ENCODE data around the gene S100A9.

S100A9 gene

DNA sequence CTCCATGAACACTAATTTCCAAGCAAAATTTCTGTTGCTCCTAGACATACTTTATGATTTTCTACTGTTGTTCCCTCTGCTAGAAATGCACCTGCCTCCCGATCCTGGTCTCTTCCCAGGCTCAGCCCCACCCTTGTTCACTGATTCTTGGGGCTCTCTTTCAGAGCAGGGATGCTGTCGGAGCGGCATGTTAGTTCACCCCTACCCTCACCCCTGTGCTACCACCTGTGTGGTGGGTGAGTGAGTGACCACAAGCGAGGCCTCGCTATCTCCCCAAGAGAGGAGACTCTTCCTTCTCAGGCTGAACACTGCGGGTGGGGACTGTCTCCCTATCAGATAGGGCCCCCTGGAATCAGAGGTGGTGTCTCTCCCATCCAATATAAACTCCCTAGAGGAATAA lies 38.1 kb downstream of the S100A9 start:
- Histone ChIP-seq H3K9me3 (ENCODE audit: control insufficient read depth in 2 of 2, low read length in 2 of 2) (no peaks in the 10 kb centered on the region), H3K36me3 (ENCODE audit: control insufficient read depth in 2 of 2, insufficient read depth in 2 of 2, low read length in 2 of 2) (no peaks in the 10 kb centered on the region), H3K4me1 (ENCODE audit: control insufficient read depth in 2 of 2, insufficient read depth in 2 of 2, low read length in 2 of 2) (no peaks in the 10 kb centered on the region), H3K9ac (ENCODE audit: low read depth in 1 of 2, low read length in 2 of 2) (no peak overlapping the region), H3K27ac (ENCODE audit: low read depth in 2 of 2, low read length in 2 of 2) (no peak overlapping the region), H3K27me3 (ENCODE audit: control insufficient read depth in 2 of 2, insufficient read depth in 2 of 2, low read length in 2 of 2) (peaks cover 0 to 1% of the 10 kb centered on the region in 2 donors), H3K4me3 (ENCODE audit: low read length in 2 of 2) (no peak overlapping the region)

- Histone ChIP-seq H3K9me3 (ENCODE audit: control insufficient read depth in 2 of 2, low read length in 2 of 2) (no peaks in the 10 kb centered on the region), H3K4me3 (ENCODE audit: low read length in 2 of 2) (no peak overlapping the region), H3K9ac (ENCODE audit: low read depth in 1 of 2, low read length in 2 of 2) (no peak overlapping the region), H3K27ac (ENCODE audit: low read depth in 2 of 2, low read length in 2 of 2) (no peak overlapping the region), H3K4me1 (ENCODE audit: control insufficient read depth in 2 of 2, insufficient read depth in 2 of 2, low read length in 2 of 2) (no peaks in the 10 kb centered on the region), H3K36me3 (ENCODE audit: control insufficient read depth in 2 of 2, insufficient read depth in 2 of 2, low read length in 2 of 2) (no peaks in the 10 kb centered on the region), H3K27me3 (ENCODE audit: control insufficient read depth in 2 of 2, insufficient read depth in 2 of 2, low read length in 2 of 2) (peaks cover 0 to 1% of the 10 kb centered on the region in 2 donors)
Measured at GRCh38 chr1:153396461-153396860, 38.8 kb downstream of the S100A9 start.

DNA sequence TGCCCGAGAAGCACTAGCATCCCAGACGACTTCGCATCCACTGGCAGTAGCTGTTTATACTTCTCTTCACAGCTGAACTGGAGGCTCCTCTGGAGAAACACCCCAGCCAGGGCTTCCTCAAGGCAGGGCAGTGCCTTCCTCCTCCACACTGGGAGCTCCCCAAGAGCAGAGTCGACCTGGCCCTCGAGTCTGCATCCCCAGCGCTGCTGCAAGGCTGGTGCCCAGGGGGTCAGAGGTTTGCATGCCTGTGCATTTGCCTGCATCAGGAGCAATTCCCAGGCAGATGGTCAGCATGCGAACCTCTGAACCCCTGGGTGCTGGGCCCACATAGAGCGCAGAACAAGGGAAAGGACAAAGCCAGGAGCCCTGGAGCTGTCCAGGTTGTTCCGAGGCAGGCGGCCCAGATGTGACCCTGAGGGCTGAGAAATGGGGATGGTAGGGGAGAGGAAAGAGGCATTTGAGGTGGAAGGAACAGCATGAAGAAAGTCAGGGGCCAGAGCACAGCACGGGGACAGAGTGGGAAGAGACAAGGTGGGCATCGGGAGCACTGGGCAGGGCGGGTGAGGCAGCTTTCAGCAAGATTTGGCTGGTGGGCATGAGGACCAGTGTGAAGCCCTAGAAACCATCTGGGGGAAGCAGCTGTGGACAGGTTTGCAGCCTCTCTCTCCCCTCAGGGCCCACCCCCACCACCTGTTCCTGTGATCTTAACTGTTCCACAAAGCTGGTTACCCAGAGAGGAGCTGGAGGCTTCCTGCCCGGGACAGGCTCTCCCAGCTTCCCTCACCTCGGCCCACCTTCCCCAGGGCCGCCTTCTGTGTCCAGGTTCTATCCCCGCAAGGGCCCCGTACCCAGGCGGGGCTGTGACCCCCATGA lies 39.6 kb downstream of the S100A9 start:
- no peak overlapping the region for H3K9ac ChIP-seq (ENCODE audit: low read depth in 1 of 2, low read length in 2 of 2)
- H3K27ac ChIP-seq (ENCODE audit: low read depth in 2 of 2, low read length in 2 of 2): no peak overlapping the region
- peaks cover 0 to 1% of the 10 kb centered on the region in 2 donors for H3K27me3 ChIP-seq (ENCODE audit: control insufficient read depth in 2 of 2, insufficient read depth in 2 of 2, low read length in 2 of 2)
- H3K36me3 ChIP-seq (ENCODE audit: control insufficient read depth in 2 of 2, insufficient read depth in 2 of 2, low read length in 2 of 2): no peaks in the 10 kb centered on the region
- H3K4me1 ChIP-seq (ENCODE audit: control insufficient read depth in 2 of 2, insufficient read depth in 2 of 2, low read length in 2 of 2): no peaks in the 10 kb centered on the region
- no peak overlapping the region for H3K4me3 ChIP-seq (ENCODE audit: low read length in 2 of 2)
- no peaks in the 10 kb centered on the region for H3K9me3 ChIP-seq (ENCODE audit: control insufficient read depth in 2 of 2, low read length in 2 of 2)

DNA sequence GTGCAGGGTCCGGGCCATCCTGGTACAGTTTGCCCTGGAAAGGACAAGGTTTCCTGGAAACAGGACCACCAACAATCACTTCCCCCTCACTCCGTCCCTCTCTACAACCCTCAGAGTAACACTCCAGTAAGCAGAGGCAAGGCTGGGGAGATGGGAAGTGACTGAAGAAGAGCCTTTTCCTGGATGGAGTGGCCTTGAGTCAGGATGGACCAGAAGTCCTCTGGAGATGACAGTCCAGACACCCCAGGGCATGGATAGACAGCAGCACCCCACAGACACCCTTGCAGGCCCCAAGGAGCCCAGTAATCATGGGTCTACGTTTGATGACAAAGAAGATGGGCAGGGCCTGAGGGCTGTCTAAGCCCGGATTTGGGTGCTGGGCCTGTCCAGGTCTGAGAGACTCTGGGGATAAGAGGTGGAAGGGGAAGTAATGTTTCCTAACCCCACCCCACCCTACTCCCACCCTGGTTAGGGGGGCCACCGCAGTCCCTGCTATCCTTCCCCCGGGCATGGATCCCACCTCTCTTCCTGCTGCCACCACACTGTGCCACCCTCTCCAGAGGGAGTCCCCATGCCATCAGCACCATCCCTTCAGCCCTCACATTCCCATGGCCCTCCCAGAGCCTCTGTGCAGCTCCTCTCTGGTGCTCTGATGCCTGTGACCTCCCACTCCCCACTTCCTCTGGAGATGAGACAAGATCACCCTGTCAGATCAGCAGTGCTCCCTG lies 40.4 kb downstream of the S100A9 start:
- H3K27me3 ChIP-seq (ENCODE audit: control insufficient read depth in 2 of 2, insufficient read depth in 2 of 2, low read length in 2 of 2): peaks cover 0 to 1% of the 10 kb centered on the region in 2 donors
- no peaks in the 10 kb centered on the region for H3K36me3 ChIP-seq (ENCODE audit: control insufficient read depth in 2 of 2, insufficient read depth in 2 of 2, low read length in 2 of 2)
- H3K9ac ChIP-seq (ENCODE audit: low read depth in 1 of 2, low read length in 2 of 2): no peak overlapping the region
- H3K4me1 ChIP-seq (ENCODE audit: control insufficient read depth in 2 of 2, insufficient read depth in 2 of 2, low read length in 2 of 2): no peaks in the 10 kb centered on the region
- no peak overlapping the region for H3K27ac ChIP-seq (ENCODE audit: low read depth in 2 of 2, low read length in 2 of 2)
- no peaks in the 10 kb centered on the region for H3K9me3 ChIP-seq (ENCODE audit: control insufficient read depth in 2 of 2, low read length in 2 of 2)
- no peak overlapping the region for H3K4me3 ChIP-seq (ENCODE audit: low read length in 2 of 2)

- Histone ChIP-seq H3K27me3 (ENCODE audit: control insufficient read depth in 2 of 2, insufficient read depth in 2 of 2, low read length in 2 of 2) (no peaks in the 10 kb centered on the region), H3K4me3 (ENCODE audit: low read length in 2 of 2) (no peak overlapping the region), H3K27ac (ENCODE audit: low read depth in 2 of 2, low read length in 2 of 2) (no peak overlapping the region), H3K36me3 (ENCODE audit: control insufficient read depth in 2 of 2, insufficient read depth in 2 of 2, low read length in 2 of 2) (no peaks in the 10 kb centered on the region), H3K9me3 (ENCODE audit: control insufficient read depth in 2 of 2, low read length in 2 of 2) (no peaks in the 10 kb centered on the region), H3K9ac (ENCODE audit: low read depth in 1 of 2, low read length in 2 of 2) (no peak overlapping the region), H3K4me1 (ENCODE audit: control insufficient read depth in 2 of 2, insufficient read depth in 2 of 2, low read length in 2 of 2) (no peaks in the 10 kb centered on the region)
Measured at GRCh38 chr1:153399401-153400055, 41.9 kb downstream of the S100A9 start.

DNA sequence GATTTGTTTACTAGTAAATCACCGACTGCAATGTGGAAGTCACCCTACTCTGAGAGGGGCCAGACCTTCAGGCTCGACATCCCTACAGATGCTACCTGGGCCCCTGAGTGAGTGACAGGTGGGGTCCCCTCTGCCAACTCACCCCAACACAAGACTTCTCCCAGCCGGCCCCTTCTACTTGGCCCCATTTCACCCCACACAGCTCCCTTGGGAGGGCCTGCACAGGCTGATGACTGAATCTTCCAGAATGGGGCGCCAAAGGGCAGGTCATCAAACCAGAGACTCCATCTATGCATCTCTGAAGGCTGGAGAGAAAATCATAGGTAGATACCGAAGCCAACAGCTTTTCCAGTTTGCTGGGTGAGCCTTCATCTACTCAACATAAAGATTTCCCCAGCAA lies 42.6 kb downstream of the S100A9 start:
- H3K4me1 ChIP-seq (ENCODE audit: control insufficient read depth in 2 of 2, insufficient read depth in 2 of 2, low read length in 2 of 2): no peaks in the 10 kb centered on the region
- H3K9ac ChIP-seq (ENCODE audit: low read depth in 1 of 2, low read length in 2 of 2): no peak overlapping the region
- no peaks in the 10 kb centered on the region for H3K36me3 ChIP-seq (ENCODE audit: control insufficient read depth in 2 of 2, insufficient read depth in 2 of 2, low read length in 2 of 2)
- H3K4me3 ChIP-seq (ENCODE audit: low read length in 2 of 2): no peak overlapping the region
- no peaks in the 10 kb centered on the region for H3K9me3 ChIP-seq (ENCODE audit: control insufficient read depth in 2 of 2, low read length in 2 of 2)
- no peaks in the 10 kb centered on the region for H3K27me3 ChIP-seq (ENCODE audit: control insufficient read depth in 2 of 2, insufficient read depth in 2 of 2, low read length in 2 of 2)
- no peak overlapping the region for H3K27ac ChIP-seq (ENCODE audit: low read depth in 2 of 2, low read length in 2 of 2)

DNA sequence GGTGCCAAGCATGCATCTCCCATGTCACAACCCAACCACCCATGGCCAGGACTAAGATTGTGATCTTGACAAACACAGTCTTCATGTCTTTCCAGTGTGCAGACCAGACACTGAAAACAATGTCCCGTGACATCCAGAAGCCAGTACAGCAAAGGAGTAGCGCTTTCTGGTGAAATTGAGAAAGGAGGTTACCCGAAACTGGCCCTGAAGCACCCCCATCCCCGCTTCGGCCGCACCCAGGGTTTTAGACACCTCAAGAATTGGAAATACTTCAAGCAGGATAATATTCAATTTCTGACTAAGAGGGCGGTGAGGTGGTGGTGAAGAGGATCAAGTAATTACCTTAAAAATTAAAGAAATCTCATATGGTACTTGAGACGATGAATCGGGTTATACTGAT lies 43.8 kb downstream of the S100A9 start:
- H3K36me3 ChIP-seq (ENCODE audit: control insufficient read depth in 2 of 2, insufficient read depth in 2 of 2, low read length in 2 of 2): no peaks in the 10 kb centered on the region
- H3K4me1 ChIP-seq (ENCODE audit: control insufficient read depth in 2 of 2, insufficient read depth in 2 of 2, low read length in 2 of 2): no peaks in the 10 kb centered on the region
- H3K4me3 ChIP-seq (ENCODE audit: low read length in 2 of 2): no peak overlapping the region
- H3K9me3 ChIP-seq (ENCODE audit: control insufficient read depth in 2 of 2, low read length in 2 of 2): no peaks in the 10 kb centered on the region
- H3K27me3 ChIP-seq (ENCODE audit: control insufficient read depth in 2 of 2, insufficient read depth in 2 of 2, low read length in 2 of 2): no peaks in the 10 kb centered on the region
- H3K27ac ChIP-seq (ENCODE audit: low read depth in 2 of 2, low read length in 2 of 2): no peak overlapping the region
- H3K9ac ChIP-seq (ENCODE audit: low read depth in 1 of 2, low read length in 2 of 2): no peak overlapping the region

GRCh38 chr1:153402226-153402625 lies 44.6 kb downstream of the S100A9 start:
- Histone ChIP-seq H3K4me1 (ENCODE audit: control insufficient read depth in 2 of 2, insufficient read depth in 2 of 2, low read length in 2 of 2) (no peaks in the 10 kb centered on the region), H3K4me3 (ENCODE audit: low read length in 2 of 2) (no peak overlapping the region), H3K9ac (ENCODE audit: low read depth in 1 of 2, low read length in 2 of 2) (no peak overlapping the region), H3K36me3 (ENCODE audit: control insufficient read depth in 2 of 2, insufficient read depth in 2 of 2, low read length in 2 of 2) (no peaks in the 10 kb centered on the region), H3K9me3 (ENCODE audit: control insufficient read depth in 2 of 2, low read length in 2 of 2) (no peaks in the 10 kb centered on the region), H3K27ac (ENCODE audit: low read depth in 2 of 2, low read length in 2 of 2) (no peak overlapping the region), H3K27me3 (ENCODE audit: control insufficient read depth in 2 of 2, insufficient read depth in 2 of 2, low read length in 2 of 2) (no peaks in the 10 kb centered on the region)

DNA sequence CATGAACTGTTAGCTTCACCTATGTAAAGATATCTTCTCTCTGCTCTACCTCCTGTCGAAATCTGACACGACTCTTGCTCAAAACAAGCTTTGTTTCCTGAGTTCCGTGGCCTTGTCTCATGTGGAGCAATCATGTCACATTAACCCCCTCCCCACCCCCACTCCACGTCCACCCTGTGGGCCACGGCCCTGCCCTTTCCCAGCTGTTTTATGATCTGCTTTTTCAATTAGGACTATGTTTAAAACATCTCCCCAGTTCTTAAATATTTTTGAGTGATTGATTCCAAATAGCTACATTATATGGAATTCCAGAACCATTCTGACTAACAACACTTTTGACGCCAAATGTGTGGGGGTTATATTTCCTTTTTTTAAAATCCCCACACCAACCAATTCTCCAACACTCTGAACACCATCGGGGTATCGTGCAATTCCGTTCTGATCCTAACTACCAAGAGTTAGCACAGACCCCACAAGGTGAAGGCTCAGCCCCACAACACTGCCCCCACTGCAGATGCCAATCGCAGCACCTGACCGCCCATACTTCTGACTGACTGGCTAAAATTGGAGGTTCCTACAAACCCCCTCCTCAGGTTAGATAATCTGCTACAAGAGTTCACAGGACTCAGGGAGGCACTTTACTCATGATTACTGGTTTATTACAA lies 45.9 kb downstream of the S100A9 start:
- no peaks in the 10 kb centered on the region for H3K27me3 ChIP-seq (ENCODE audit: control insufficient read depth in 2 of 2, insufficient read depth in 2 of 2, low read length in 2 of 2)
- no peaks in the 10 kb centered on the region for H3K9me3 ChIP-seq (ENCODE audit: control insufficient read depth in 2 of 2, low read length in 2 of 2)
- H3K4me1 ChIP-seq (ENCODE audit: control insufficient read depth in 2 of 2, insufficient read depth in 2 of 2, low read length in 2 of 2): no peaks in the 10 kb centered on the region
- H3K9ac ChIP-seq (ENCODE audit: low read depth in 1 of 2, low read length in 2 of 2): no peak overlapping the region
- no peak overlapping the region for H3K27ac ChIP-seq (ENCODE audit: low read depth in 2 of 2, low read length in 2 of 2)
- no peak overlapping the region for H3K4me3 ChIP-seq (ENCODE audit: low read length in 2 of 2)
- H3K36me3 ChIP-seq (ENCODE audit: control insufficient read depth in 2 of 2, insufficient read depth in 2 of 2, low read length in 2 of 2): no peaks in the 10 kb centered on the region
